Cardiac muscle cell (in vitro differentiated cells and primary cell): ENCODE measurements around the gene TRAPPC6A. TPM values are rescaled to one million over a fixed set of nuclear protein-coding genes. Genes with fewer than 3 reads are reported as not detected.

Experiments
- DNase-seq, 2 donors: peaks; one replicate each; pipeline versions ENCODE4 v3.0.0 to v3.0.0-alpha.2; 2010 to 2017; ENCODE audit warnings: low read depth in 1 of 2, low spot score in 1 of 2
- H3K27ac ChIP-seq: fragments of 200-600 bp; sonication (generic); 2 replicates; pipeline ENCODE4 v1.5.1; 2016
- H3K27me3 ChIP-seq: fragments of 200-600 bp; sonication (generic); 2 replicates; pipeline ENCODE4 v1.6.0; 2016; ENCODE audit warnings: control low read depth
- H3K36me3 ChIP-seq: fragments of 200-600 bp; sonication (generic); 2 replicates; pipeline ENCODE4 v1.5.1; 2016; ENCODE audit warnings: control low read depth
- H3K4me1 ChIP-seq: fragments of 200-600 bp; sonication (generic); 2 replicates; pipeline ENCODE4 v1.8.1; 2017; ENCODE audit warnings: low read depth, mild to moderate bottlenecking, mixed run types
- H3K4me3 ChIP-seq: fragments of 200-600 bp; sonication (generic); 2 replicates; pipeline ENCODE4 v1.5.1; 2016; ENCODE audit warnings: mild to moderate bottlenecking
- H3K9me3 ChIP-seq: fragments of 200-600 bp; sonication (generic); 2 replicates; pipeline ENCODE4 v1.5.1; 2017; ENCODE audit warnings: low read depth, mild to moderate bottlenecking, control low read depth
- CTCF ChIP-seq: IDR thresholded peaks from 2 replicates; pipeline ENCODE4 v1.5.1; 2012; ENCODE audit warnings: low read depth, mild to moderate bottlenecking, low read length
- polyA plus RNA-seq: library from polyadenylated mRNA; unstranded; fragments of >200 nt; fragmentation: Nextera tagmentation; extraction: Ambion mirVana; gene quantifications from 2 replicates; pipeline ENCODE4 v1.2.1, GENCODE V29; 2016
- total RNA-seq: library from RNA; depleted of rRNA; stranded (reverse); fragments of >200 nt; gene quantifications from 2 replicates; pipeline ENCODE4 v1.2.3, GENCODE V29; 2016

The TRAPPC6A gene
- total and polyA plus RNA-seq, 2 experiments from 2014 or later: 123 to 155 TPM

- no peaks in the 10 kb centered on the region for H3K4me1 ChIP-seq
- H3K27ac ChIP-seq: no peak overlapping the region
- TF ChIP-seq CTCF: peak; percentile 58
- no peak overlapping the region for H3K4me3 ChIP-seq
- H3K27me3 ChIP-seq: peaks cover 7% of the 10 kb centered on the region
- DNase-seq: peak; percentile 49 to 80
- no peaks in the 10 kb centered on the region for H3K36me3 ChIP-seq
- no peaks in the 10 kb centered on the region for H3K9me3 ChIP-seq
Measured at GRCh38 chr19:45200568-45200967, 22.5 kb upstream of the TRAPPC6A start.

- no peak for TF ChIP-seq CTCF
- H3K27me3 ChIP-seq: peaks cover 7% of the 10 kb centered on the region
- no peak for DNase-seq
- no peaks in the 10 kb centered on the region for H3K4me1 ChIP-seq
- no peak overlapping the region for H3K4me3 ChIP-seq
- H3K9me3 ChIP-seq: no peaks in the 10 kb centered on the region
- H3K27ac ChIP-seq: no peak overlapping the region
- H3K36me3 ChIP-seq: no peaks in the 10 kb centered on the region
Measured at GRCh38 chr19:45195764-45196163, 17.7 kb upstream of the TRAPPC6A start.

- H3K4me1 ChIP-seq: no peaks in the 10 kb centered on the region
- H3K4me3 ChIP-seq: no peak overlapping the region
- no peaks in the 10 kb centered on the region for H3K36me3 ChIP-seq
- H3K27me3 ChIP-seq: no peaks in the 10 kb centered on the region
- no peak overlapping the region for H3K27ac ChIP-seq
- no peaks in the 10 kb centered on the region for H3K9me3 ChIP-seq
- no peak for DNase-seq
- no peak for TF ChIP-seq CTCF
Measured at GRCh38 chr19:45191375-45191774, 13.3 kb upstream of the TRAPPC6A start.

- Histone ChIP-seq H3K4me3 (no peak overlapping the region), H3K36me3 (no peaks in the 10 kb centered on the region), H3K27ac (no peak overlapping the region), H3K4me1 (no peaks in the 10 kb centered on the region), H3K27me3 (no peaks in the 10 kb centered on the region), H3K9me3 (no peaks in the 10 kb centered on the region)
- DNase-seq: no peak
- TF ChIP-seq CTCF: no peak
Measured at GRCh38 chr19:45189971-45190370, 11.9 kb upstream of the TRAPPC6A start.

GRCh38 chr19:45187421-45188100 lies 9.5 kb upstream of the TRAPPC6A start:
- peak in 1 of 2 donors; percentile 71 for DNase-seq
- no peak overlapping the region for H3K4me3 ChIP-seq
- peak; percentile 48 for TF ChIP-seq CTCF
- no peaks in the 10 kb centered on the region for H3K27me3 ChIP-seq
- no peaks in the 10 kb centered on the region for H3K9me3 ChIP-seq
- H3K27ac ChIP-seq: no peak overlapping the region
- no peaks in the 10 kb centered on the region for H3K36me3 ChIP-seq
- H3K4me1 ChIP-seq: no peaks in the 10 kb centered on the region
